Amygdala (tissue), 56 donors: ENCODE results near the gene AP2A1.

Experiments
- DNase-seq, 56 donors: peaks; one replicate each; lab custom pipeline; 2025; lab: John Stamatoyannopoulos, UW

The AP2A1 gene

DNA sequence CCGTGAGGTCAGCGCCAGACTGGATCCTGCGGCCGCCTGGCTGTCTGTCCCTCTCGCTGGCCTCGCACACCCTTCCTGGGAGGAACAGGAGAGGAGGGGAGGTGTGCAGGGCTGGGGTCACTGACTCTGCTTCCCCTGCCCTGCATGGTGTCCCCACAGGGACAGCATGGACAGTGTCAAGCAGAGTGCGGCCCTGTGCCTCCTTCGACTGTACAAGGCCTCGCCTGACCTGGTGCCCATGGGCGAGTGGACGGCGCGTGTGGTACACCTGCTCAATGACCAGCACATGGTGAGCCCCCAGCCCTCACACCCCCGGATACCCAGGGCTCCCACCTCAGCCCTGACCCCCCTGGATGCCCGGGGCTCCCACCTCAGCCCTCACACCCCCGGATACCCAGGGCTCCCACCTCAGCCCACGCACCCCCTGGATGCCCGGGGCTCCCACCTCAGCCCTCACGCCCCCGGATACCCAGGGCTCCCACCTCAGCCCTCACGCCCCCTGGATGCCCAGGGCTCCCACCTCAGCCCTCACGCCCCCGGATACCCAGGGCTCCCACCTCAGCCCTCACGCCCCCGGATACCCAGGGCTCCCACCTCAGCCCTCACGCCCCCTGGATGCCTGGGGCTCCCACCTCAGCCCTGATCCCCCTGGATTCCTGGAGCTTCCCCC, 25.1 kb downstream of the AP2A1 start:
- no peak for DNase-seq

DNA sequence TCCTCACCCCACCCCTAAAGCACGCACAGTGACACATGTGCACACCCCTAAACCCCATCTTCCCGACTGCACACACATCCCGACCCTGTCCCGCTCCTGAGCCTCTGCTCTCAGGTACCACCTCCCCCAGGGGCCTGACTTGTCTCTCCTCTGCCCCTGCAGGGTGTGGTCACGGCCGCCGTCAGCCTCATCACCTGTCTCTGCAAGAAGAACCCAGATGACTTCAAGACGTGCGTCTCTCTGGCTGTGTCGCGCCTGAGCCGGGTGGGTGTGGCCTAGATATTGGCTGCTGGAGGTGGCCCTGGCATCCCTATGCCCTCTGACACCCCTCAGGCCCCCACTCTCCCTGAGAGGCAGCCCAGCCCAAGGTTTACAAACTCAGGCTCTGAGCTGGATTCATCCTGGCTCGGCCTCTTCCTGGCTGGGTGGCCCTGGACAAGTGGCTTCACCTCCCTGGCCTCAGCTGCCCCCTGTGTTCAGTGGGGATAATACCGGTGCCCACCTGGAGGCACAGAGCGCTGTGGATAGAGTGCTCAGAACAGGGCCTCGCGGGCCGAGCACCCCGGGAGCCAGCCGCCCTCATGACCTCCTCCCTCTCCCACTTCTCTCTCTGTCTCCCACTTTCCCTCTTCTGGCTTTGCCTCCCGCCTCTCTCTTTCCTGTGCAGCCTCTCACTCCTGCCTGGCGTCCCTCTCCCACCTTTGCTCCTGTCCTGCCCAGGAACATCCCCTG, 26.2 kb downstream of the AP2A1 start:
- no peak for DNase-seq

DNA sequence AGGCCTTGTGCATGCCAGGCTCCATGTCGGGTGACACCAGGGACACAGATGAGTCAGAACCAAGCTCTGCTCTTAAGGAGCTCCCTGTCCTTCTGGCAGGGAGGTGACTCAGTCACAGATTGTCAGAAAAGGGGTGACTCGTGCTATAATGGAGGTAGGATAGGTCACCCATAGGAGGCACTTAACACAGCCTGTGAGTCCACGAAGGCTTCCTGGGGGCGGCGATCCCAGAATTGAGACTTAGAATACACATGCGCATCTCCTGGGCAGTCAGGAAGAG, 26.7 kb downstream of the AP2A1 start:
- no peak for DNase-seq

DNA sequence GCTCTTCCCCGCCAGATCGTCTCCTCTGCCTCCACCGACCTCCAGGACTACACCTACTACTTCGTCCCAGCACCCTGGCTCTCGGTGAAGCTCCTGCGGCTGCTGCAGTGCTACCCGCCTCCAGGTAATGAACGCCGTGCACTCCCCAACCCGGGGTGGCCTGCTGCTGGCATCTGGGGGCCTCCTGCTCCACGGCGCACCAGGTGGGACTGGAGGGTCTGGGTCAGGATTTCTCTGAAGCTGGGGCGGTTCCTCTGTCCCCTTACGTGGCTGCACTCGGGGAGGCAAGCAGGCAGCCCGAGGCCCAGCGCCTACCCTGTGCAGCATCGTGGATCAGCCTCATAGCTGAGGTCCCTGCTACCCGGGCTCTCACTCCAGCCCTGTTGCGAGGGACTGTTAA, 28.8 kb downstream of the AP2A1 start:
- DNase-seq, result no peak

DNA sequence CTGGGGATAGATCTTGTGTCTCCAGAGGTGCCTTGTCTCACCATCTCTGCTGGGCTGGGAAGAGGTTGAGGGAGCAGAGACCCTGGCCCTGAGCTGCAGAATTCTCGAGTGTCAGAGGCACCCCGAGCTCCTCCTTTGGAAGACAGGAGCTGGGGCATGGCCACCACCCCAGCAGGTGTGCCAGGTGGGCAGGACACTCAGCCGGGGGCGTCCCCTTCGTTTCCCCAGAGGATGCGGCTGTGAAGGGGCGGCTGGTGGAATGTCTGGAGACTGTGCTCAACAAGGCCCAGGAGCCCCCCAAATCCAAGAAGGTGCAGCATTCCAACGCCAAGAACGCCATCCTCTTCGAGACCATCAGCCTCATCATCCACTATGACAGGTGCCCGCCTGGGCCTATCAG, 31.8 kb downstream of the AP2A1 start:
- DNase-seq, result no peak

DNA sequence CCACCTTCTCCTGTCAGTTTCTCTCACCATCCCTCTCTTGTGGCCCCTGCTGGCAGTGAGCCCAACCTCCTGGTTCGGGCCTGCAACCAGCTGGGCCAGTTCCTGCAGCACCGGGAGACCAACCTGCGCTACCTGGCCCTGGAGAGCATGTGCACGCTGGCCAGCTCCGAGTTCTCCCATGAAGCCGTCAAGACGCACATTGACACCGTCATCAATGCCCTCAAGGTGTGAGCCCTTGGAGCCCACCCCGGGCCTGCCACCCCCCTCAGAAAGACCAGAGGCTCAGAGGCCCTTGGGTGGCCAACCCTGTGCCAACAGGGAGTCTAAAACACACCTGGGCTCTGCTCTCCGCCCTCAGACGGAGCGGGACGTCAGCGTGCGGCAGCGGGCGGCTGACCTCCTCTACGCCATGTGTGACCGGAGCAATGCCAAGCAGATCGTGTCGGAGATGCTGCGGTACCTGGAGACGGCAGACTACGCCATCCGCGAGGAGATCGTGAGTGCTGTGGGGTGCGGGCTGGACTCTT, 32.5 kb downstream of the AP2A1 start:
- no peak for DNase-seq

DNA sequence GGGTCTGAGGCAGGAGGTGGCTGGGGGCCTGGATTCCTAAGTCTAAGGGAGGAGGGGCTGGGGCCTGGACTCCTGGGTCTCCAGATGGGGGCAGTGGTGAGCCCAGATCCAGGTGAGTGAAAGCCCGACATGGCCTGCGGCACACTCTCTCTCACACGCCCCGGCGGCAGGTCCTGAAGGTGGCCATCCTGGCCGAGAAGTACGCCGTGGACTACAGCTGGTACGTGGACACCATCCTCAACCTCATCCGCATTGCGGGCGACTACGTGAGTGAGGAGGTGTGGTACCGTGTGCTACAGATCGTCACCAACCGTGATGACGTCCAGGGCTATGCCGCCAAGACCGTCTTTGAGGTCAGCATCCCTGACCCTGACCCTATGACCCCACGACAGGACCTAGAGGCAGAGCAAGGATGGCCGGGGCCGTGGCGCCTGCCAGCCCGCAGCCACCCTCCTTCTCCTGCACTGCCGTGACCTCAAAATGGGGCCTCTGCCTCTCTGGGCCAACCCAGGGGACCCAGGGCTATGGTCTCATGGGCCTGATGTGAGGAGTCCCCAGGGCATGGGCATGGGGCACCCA, 33.1 kb downstream of the AP2A1 start:
- DNase-seq, result no peak

DNA sequence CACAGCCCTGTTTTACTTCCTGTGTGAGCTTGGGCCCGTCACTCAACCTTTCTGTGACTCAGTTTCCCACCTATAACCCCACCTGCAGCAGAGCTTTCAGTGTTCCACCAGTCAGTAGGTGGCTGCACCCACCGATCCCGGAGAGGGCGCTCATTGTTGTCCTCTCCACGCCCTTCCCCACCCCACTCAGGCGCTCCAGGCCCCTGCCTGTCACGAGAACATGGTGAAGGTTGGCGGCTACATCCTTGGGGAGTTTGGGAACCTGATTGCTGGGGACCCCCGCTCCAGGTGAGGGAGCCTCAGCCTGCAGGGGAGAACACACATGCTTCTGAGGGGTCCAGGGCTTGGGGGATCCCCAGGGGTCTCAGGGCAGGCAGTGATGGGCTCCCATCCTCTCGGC, 34.0 kb downstream of the AP2A1 start:
- no peak for DNase-seq

DNA sequence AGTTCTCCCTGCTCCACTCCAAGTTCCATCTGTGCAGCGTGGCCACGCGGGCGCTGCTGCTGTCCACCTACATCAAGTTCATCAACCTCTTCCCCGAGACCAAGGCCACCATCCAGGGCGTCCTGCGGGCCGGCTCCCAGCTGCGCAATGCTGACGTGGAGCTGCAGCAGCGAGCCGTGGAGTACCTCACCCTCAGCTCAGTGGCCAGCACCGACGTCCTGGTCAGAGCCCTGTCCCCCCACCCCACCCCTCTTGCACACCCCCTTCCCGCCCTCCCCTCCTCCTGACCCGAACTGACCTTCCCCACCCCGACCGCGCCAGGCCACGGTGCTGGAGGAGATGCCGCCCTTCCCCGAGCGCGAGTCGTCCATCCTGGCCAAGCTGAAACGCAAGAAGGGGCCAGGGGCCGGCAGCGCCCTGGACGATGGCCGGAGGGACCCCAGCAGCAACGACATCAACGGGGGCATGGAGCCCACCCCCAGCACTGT, 34.6 kb downstream of the AP2A1 start:
- no peak for DNase-seq

DNA sequence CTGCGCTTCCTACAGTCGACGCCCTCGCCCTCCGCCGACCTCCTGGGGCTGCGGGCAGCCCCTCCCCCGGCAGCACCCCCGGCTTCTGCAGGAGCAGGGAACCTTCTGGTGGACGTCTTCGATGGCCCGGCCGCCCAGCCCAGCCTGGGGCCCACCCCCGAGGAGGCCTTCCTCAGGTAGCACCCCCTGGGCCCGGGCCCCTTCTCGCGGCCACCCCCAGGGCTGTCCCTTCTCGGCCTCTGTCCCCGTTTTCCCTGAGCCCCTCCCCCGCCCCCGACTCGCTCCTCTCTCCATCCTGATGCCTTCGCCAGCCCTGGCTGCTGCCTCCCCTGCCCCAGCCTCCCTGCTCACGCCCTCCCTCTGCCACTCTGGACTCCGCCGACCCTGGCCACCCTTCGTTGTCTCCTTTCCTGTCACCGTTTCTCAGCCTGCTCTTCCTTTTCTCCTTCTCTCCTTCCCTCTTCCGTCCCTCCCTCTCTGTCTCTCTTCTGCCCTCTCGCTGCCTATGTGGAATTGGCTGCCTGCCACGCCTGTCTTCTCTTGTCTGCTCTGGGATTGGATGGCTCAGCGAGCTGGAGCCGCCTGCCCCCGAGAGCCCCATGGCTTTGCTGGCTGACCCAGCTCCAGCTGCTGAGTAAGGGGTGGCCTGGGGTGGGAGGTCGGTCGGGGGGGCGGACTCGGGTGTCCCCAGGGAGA, 35.3 kb downstream of the AP2A1 start:
- DNase-seq, result peak; percentile 38 to 94 (median 83)

DNA sequence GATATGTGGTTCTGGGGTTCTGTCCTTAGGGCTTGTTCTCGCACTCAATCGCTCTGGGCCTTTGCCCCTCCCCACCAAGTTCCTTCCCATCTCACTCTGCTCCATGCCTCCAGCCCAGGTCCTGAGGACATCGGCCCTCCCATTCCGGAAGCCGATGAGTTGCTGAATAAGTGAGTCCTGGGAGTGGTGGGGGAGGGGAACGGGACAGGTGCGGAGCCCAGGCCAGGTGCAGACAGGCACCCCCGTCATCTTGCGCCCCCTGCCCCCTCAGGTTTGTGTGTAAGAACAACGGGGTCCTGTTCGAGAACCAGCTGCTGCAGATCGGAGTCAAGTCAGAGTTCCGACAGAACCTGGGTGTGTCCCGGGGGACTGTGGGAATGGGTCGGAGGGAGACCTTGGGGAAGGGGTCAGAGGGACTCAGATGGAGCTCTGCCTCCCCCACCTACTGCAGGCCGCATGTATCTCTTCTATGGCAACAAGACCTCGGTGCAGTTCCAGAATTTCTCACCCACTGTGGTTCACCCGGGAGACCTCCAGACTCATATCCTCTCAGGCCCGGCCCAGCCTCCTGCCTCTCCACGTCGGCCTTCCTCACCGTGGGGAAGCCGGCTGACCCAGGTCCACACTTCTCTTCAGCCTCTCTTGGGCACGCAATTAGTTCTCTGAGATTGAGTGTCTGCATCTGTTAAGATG, 36.2 kb downstream of the AP2A1 start:
- no peak for DNase-seq

DNA sequence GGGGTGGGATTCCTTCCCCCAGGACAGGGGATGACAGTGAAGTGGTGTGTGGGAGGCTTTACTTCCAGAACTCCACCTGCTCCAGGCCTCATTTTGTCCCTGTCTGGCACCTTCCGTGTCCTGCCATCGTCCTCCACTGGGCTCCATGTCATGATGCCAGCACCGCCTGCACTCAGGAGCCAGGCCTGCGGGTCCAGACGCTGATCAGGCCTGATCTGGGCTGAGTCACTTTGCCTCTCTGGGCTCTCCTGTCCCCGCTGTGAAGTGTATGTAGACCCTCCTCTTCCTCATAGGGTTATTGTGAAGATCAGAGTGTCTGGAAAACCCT, 36.7 kb downstream of the AP2A1 start:
- DNase-seq, result no peak

DNA sequence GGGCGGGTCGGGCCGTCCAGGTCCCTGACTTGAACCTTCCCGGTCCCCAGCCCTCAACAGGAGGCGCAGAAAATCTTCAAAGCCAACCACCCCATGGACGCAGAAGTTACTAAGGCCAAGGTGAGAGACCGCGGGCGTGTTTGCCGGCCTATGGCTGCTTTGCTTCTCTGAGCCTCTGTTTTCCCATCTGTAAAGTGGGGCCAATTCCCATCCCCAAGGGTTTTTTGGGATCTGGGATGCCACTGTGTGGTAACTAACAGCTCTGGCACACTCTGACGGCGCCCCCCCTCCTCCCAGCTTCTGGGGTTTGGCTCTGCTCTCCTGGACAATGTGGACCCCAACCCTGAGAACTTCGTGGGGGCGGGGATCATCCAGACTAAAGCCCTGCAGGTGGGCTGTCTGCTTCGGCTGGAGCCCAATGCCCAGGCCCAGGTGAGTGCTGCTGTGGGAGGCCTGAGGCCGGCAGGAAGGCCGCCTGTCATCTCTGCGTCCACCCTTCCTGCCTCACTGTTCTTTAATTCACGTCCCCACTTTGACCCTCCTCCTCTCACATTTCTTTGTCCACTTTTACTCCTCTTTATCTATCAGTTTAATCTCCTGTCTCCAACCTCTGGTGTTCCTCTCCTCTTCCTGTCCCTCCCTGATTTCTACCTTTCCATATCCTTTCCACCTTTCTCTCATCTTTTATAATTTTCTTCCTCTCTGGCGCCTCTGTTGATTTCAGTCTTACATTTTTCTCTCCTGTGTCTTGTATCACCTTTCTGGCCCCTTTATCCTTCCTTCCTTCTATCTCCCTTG, 39.2 kb downstream of the AP2A1 start:
- DNase-seq, result no peak

DNA sequence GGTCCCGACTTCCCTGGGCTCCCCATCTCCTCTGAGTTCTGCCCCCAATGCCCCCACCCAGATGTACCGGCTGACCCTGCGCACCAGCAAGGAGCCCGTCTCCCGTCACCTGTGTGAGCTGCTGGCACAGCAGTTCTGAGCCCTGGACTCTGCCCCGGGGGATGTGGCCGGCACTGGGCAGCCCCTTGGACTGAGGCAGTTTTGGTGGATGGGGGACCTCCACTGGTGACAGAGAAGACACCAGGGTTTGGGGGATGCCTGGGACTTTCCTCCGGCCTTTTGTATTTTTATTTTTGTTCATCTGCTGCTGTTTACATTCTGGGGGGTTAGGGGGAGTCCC, 39.8 kb downstream of the AP2A1 start:
- no peak for DNase-seq

DNA sequence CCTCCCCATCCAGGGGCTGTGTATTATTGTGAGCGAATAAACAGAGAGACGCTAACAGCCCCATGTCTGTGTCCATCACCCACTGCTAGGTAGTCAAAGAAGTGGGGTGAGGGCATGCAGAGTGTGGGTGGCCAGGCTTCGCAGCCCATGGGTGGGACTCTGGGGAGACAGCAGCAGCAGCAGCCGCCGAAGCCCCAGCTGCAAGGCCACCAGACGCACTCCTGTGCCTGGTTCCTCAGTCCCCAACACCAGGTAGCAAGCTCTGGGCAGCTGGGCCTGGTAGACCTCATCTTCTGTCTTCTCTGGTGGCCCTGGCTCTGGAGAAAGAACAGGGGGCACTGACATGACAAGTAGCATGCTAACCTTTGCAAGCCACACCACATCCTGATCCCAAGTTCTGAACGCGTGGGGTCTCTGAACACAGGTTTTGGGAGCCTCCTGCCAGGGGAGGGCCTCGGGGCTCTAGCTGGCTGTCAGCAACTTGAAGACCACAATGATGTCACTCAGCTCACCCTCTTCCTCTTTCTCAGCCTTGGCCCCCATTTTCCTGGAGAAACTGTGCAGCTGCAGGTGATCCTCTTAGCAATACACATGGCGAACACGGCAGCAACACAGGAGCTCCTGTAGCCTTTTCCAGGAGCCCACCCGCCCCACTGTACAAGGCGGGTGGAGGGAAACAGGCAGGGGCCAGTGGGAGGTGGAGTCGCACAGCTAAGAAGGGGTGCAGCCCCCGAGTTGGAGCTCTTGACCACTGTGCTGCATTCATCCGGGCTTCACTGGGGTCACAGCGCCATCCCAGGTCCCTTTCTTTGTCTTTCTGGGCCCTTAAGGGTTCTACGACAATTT, 40.5 kb downstream of the AP2A1 start:
- no peak for DNase-seq

DNA sequence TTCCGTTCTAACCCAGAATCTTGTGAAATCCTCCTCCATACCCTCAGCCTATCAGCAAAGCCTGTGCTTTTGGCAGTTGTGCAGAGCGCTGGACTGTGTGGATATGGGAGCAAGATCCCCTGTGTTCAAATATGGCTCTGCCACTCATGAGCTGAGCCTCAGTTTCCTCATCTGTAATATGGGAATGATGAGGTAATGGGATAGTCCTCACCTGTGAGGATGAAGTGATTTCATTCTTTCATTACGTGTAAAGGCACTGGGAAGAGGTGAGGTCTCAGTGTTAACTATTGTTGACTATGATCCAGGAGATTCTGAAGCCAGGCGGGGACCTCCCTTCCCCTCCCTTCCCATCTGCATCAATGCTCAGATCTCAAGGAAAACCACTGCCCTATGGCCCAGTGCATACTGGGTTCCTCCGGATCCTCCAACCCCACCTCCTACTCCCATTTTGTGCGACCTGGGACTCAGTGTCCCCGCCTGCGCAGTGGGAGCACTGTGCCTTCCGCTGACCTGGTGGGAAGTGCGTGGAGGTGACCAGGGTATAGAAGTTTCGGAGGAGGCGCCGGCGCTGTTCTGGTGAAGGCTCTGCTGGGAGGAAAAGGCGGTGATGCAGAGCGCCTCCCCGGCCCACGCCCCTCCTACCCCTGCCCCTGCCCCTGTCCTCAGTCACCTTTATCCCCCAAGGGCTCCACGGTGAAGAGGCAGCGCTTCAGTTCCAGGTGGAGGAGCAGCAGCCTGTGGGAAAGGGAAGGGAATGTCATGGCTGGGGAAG, 41.3 kb downstream of the AP2A1 start:
- no peak for DNase-seq

DNA sequence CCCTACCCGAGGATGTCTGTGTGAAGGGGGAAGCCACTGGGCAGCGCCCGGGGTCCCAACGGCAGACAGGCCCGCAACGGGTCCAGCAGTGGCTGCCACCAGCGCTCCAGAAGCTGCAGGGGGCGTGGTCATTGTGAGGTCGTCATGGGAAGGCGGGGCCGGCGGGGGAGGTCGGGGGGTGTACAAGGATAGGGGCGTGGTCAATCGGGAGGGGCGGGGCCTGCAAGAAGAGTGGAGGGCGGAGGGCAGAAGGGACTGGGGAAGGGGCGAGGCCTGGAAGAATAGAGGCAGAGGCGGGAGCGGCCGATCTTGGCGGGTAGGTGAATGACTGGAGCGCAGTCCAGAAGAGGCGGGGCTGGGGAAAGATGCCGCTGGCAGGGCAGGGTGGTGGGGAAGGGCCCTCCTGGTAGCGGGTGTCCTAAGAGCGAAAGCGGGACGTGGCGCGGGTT, 41.9 kb downstream of the AP2A1 start:
- DNase-seq, result peak in 55 of 56 donors; percentile 26 to 95 (median 75)
